GM12878 (cell line): Measurements from ENCODE around the gene IGIP.

Experiments used
- BCLAF1 ChIP-seq: fragments of 450-650 bp; IDR thresholded peaks from 2 replicates; pipeline ENCODE4 v1.6.1; 2017; ENCODE audit warnings: antibody characterized with exemption, mild to moderate bottlenecking, moderate library complexity
- CHD2 ChIP-seq: IDR thresholded peaks from 2 replicates; pipeline ENCODE4 v1.6.1; 2011; ENCODE audit warnings: low read depth, low read length, improper control_type of control experiment, borderline replicate concordance
- CREM ChIP-seq: IDR thresholded peaks from 2 replicates; pipeline ENCODE4 v1.6.1; 2014; ENCODE audit warnings: antibody characterized with exemption, low read depth
- CTCF ChIP-seq, 3 experiments: IDR thresholded peaks in 2 of 3; conservative IDR thresholded peaks in 1 of 3; 2 replicates each; pipeline ENCODE4 v1.5.1; 2011; ENCODE audit warnings: low read depth in 3 of 3, low read length in 3 of 3, mild to moderate bottlenecking in 3 of 3, control low read depth in 2 of 3, moderate library complexity in 2 of 3, inconsistent platforms in 1 of 3, mixed read lengths in 1 of 3; ENCODE audit not compliant: control insufficient read depth in 2 of 3, insufficient read depth in 1 of 3; ENCODE audit errors: extremely low read depth in 1 of 3
- EZH2 ChIP-seq: IDR thresholded peaks from 2 replicates; pipeline ENCODE4 v1.6.1; 2012; ENCODE audit warnings: low read depth, mild to moderate bottlenecking, control low read depth, inconsistent platforms, low read length, borderline replicate concordance; ENCODE audit not compliant: control insufficient read depth
- LARP7 ChIP-seq: fragments of 450-650 bp; IDR thresholded peaks from 2 replicates; pipeline ENCODE4 v1.6.1; 2017; ENCODE audit warnings: mild to moderate bottlenecking
- NFYB ChIP-seq: IDR thresholded peaks from 2 replicates; pipeline ENCODE4 v1.6.1; 2011; ENCODE audit warnings: low read depth, mild to moderate bottlenecking, low read length, improper control_type of control experiment, moderate library complexity; ENCODE audit not compliant: insufficient read depth
- NKRF ChIP-seq: fragments of 450-650 bp; conservative IDR thresholded peaks from 2 replicates; pipeline ENCODE4 v1.6.1; 2017; ENCODE audit warnings: mild to moderate bottlenecking, moderate library complexity
- NR2F1 ChIP-seq: fragments of 450-650 bp; conservative IDR thresholded peaks from 2 replicates; pipeline ENCODE4 v1.6.1; 2017; ENCODE audit warnings: mild to moderate bottlenecking
- POLR2A ChIP-seq: IDR thresholded peaks from 2 replicates; pipeline ENCODE4 v1.6.1; 2011; ENCODE audit warnings: low read depth, mild to moderate bottlenecking, low read length
- SUZ12 ChIP-seq: fragments of 200-600 bp; sonication (generic); IDR thresholded peaks from one replicate; pipeline ENCODE4 v1.6.1; 2018; ENCODE audit warnings: antibody characterized with exemption, mild to moderate bottlenecking; ENCODE audit not compliant: unreplicated experiment
- TCF12 ChIP-seq: IDR thresholded peaks from 2 replicates; pipeline ENCODE4 v1.6.1; 2011; ENCODE audit warnings: low read depth, mild to moderate bottlenecking, low read length

GRCh38 chr5:140130949-140131733 is 5.4 kb downstream of the IGIP start:
- no peak for TF ChIP-seq POLR2A
- no peak for TF ChIP-seq CTCF (IDR thresholded peaks at IDR 0.05 in 2 of 3, conservative IDR thresholded peaks at IDR 0.05 in 1 of 3; ENCODE audit: control insufficient read depth in 2 of 3, extremely low read depth in 1 of 3, insufficient read depth in 1 of 3, low read depth in 3 of 3, low read length in 3 of 3)
- TF ChIP-seq CHD2 = no peak
- TF ChIP-seq CREM = no peak
- TF ChIP-seq NKRF = no peak
- TF ChIP-seq EZH2 = no peak
- TF ChIP-seq NFYB = no peak
- TF ChIP-seq BCLAF1 = no peak
- TF ChIP-seq NR2F1 = no peak
- no peak for TF ChIP-seq TCF12
- no peak for TF ChIP-seq LARP7
- TF ChIP-seq SUZ12 = no peak
